GM03348 (cell line): Measurements from ENCODE around the gene PPM1H.

Source experiments
- DNase-seq: peaks from one replicate; pipeline ENCODE4 v3.0.0; 2012; ENCODE audit warnings: low spot score

PPM1H gene

DNA sequence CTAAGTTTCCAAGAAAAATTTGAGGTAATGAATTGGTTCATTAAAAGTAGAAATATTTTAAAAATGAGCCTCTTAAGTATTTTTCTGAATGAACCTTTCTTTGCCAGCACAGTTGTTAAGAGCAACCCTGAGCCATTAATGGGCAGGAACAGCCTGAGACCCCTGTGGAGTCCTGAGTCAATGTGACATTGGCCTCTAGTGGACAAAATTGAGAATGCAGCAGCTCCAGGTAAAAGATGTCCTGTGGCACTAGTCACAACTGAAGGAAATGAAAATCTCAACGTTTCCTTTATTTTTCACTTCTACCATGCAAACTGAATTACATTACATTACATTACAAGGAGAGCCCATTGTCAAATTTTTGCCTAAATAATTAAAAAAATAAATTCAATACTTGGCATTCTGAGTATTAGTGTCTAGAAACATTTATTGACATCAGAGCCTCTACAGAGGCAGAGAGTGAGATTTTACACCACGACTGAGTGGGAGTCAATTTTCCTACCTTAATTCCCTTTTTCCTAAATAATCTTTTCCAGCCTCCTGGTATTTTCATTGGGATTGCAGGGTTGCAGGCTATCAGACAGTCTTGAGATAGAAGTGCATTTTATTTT is 135.7 kb downstream of the PPM1H start:
- DNase-seq: peak; percentile 81

DNA sequence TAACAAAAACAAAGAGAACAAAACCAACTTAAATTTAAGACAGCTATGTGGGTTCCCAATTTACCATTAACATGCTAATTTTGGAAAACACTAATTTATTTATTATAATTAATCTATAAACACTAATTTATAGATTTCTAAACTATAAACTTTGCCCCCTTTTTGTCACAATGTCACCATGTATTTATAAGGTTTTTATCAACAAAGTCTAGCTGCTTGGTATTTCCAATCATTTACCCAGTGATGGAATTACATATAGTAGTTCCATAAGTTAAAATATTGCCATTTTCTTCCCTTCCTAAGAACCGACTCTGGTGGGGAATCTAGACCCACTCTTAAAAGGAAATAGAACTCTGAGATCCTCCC is 140.7 kb downstream of the PPM1H start:
- DNase-seq: no peak

DNA sequence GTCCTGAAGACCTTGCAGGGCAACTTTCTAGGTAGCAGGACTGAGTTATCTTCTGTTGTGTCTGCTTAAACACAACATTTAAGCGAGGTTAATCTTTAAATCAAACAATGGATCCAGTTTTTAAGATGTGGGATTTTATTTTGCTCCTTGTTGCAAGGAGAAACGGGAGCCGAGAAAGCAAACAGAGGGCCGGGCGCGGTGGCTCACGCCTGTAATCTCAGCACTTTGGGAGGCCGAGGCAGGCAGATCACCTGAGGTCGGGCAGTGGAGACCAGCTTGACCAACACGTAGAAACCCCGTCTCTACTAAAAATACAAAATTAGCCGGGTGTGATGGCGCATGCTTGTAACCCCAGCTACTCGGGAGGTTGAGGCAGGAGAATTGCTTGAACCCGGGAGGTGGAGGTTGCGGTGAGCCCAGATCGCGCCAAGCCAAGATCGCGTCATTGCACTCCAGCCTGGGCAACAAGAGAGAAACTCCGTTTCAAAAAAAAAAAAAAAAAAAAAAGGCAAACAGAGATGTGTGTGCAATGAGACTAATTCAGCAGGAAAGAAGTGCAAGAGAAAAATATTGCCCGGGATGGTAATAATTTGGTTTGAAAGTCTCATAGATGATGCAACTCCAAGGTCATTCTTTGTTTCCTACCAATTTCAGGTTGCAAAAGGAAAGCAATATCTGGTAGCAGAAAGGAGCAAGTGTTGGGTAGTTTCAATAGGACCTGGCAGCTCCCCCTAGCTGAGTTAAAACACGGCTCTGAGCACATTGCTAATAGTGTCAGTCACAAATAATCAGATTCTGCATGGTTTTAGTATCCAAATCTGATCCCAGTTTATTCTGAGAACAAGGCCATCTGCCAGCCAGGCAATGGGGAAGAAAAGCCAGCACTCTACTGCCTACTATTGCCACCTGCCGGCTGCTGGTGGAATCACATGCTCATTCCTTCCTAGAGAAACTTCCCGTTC is 141.4 kb downstream of the PPM1H start:
- peak; percentile 85 for DNase-seq

DNA sequence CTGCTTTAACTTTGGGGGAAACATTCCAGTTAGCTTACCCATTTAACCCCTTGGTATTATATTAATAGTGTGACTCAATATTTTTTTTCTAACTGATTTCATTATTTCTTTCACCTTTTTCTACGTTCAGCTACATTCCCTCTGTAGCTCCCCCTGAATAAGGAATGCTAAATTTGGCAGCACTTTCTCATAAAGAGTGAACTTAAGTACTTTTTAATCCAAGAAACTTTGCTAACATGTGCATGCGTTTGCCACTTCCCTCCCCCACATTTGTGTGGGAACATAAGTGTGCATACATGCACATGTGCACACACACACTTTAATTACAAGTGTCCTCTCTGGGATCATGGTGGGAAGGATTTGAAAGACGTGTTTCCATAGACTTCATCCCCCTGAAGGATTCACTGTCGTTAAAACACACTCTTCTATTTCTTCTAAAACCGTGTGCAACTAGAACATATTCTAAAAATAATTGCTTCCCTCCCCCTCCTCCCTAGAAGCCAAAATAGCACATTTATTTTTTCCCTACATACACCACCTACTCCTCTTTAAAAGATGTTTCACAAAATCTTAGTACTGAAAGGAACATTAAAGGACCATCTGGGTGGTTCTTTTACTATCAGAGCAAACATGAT is 142.6 kb downstream of the PPM1H start:
- DNase-seq: no peak

DNA sequence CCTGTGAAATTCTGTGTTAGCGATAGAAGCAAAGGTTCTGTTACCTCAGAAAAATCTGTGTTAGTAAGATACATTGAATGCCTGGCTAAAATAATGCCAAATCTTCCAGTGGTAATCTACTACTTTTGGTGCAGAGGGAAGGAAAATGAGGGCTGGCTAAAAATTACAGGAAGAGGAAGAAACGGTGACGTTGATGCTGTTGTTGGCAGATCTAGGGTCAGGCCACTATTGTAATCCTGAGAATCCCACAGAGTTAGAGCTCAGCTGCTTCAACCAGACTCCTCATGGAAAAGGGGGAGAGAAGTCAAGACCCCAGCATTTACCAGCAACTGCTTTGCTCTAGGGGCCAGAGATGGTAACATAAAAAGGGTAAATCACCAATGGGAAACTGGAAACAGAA is 145.1 kb downstream of the PPM1H start:
- no peak for DNase-seq

DNA sequence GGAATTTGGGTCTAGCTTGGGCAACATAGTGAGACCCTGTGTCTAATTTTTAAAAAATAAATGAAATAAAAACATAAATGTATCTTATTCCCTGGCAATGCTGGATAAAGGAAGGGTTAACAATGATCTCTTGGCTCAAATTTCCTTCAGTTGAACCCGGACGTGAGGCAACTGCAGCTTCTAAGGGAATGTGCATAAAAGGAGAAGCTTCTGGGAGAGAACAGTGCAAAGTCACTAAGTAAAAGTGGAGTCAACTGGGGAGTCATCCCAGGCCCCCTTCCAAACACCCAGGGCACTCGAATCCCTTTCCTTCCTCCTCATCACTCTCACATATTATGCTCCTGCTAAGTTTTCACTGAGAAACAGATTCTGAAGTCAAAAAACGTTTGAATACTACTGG is 147.3 kb downstream of the PPM1H start:
- no peak for DNase-seq

DNA sequence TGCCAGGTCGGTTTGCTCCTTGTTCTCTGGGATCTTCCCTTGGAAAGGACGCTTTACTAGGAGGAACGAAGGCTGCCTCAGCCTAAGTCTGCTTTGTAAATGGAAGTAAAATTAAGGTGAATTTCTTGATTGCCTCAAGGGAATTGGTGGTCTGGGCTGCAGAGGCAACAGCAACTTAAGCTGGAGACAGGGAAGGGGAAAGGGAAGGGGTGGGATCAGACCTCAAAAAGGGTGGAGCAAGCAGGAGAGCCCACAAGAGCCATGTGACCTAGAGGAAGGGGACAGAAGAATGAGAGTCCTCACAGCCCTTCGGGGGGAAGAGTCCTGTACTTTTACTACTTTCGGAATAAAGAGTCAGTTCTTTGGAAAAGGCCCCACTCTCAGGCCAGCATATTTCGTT is 147.9 kb downstream of the PPM1H start:
- no peak for DNase-seq

DNA sequence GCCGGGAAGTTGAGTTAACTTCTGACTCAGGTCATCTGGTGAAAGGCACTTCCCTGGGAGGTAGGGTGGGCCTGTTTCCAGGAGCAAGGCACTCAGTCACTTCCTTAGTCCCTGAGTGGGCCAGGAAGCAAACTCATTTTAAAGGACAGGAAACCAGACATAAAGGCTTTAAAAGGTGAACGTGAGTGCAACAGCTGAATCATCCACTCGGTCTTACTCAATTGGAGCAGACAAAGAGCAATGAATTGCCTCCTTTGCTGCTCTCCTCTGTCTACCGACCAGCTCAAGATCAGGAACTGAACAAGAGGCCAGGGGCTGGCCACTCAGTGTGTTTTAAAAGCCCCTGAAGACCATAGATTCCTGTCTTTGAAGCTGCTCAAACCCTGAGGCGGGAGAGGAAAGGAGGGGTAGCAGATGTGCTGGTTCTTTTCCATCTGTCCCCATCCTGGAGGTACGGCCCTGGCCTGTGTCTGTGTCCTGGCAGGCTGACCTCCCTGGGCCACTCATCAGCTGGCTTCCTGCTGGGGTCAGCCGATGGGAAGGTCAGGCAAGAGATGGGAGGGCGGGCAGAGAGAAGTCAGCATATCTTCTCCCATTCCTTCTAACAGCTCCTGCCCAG is 148.9 kb downstream of the PPM1H start:
- peak; percentile 77 for DNase-seq

DNA sequence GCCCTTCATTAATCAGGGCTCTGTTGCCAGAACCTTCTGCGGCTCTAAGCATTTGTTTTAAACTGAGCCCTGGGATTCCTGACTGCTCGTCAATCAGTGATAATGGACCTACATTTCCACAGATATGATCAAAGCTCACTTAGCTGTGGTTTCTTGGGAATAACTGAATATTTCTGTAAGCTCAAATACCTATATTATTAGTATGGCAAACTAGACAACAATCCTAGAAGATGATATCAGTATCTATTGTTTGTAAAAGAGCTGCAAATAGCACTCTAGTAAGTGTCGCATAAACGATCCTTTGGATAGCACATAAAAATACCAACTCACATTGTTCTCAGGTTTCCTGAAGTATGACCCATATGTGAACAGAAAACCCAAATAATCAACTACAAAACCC is 150.4 kb downstream of the PPM1H start:
- DNase-seq: no peak

DNA sequence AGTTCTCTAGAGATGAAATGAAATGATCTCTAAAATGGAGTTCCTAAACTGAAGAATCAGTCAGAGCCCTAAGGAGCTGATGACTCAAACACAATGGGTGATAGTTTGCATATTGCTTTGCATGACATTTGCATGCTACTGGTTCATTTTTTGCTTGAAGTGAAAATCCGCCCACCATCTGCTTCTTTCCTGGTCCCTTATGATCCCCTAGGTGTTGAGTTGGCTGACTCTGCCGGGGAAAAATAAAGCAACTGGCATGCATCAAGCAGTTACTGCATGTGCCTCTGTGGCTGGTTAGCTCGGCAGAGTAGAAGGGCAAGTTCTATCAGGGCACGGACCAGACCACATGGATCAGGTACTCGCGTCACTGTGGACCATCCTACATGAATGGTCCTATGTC is 151.1 kb downstream of the PPM1H start:
- DNase-seq: no peak

DNA sequence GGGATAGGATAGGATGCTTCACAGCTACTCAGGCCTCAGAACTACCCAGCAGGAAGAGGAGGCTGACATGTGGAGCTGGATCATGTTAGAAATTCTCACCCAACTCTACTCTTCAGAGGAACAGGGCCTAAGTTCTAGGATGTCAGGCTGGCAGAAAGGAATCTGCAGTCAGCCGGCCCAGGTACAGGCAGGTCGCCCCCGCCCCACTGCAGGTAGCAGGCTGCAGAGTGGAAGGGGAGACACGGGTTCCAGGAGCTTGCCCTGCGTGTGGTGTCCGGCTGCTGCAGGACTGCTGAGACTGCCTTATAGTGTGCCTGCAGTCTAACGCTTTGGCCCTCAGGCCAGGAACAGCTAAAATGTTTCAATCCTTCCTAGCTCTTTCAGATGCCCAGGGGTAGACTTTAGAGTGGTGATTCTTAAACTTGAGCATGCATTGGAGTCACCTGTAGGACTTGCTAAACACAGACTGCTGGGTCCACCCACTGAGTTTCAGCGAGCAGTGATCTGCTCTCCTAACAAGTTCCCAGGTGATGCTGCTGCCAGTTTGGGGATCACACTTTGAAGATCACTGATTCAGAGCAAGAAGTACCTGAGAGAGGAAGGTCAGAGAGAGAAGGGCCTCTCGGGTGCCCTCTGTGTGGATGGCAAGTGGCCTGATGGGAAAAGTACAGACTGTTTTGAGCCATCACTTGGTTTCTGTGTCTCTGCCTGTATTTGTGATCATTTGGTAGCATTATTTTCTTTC is 153.6 kb downstream of the PPM1H start:
- DNase-seq: no peak

DNA sequence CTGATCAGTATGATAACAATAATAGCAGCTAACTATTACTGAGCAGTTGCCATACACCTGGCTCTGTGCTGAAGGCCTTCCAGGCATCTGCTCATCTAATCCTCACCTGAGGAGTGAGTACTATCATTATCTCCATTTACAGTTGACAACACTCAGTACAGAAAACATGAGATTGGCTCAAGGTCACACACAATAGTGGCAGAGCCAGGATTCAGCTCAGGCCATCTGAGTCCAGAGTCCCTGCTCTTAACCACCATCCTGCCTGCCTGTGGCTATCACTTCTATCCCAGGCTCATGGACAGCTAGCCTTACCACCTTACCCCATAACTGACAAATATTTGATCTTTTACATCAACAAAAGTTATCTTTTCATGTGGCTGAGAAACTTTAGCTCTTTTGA is 155.5 kb downstream of the PPM1H start:
- no peak for DNase-seq

DNA sequence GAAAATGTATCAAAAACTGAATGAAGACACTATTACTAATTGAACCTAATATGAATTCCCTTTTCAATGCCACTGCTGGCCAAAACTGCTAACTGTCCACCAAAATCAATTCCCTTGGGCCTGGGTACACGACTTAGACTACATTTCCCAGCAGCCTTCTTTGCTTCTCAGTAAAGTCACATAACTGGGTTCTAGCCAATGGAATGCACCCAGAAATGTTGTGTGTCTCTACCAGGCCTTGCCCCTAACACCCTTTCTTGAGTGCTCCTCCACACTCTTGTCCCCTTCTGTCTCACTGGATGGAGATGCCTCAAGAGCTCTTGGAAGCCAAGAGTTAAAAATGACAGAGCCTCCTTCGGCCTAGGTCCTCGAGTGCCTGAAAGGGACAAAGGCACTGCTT is 156.8 kb downstream of the PPM1H start:
- DNase-seq: no peak

DNA sequence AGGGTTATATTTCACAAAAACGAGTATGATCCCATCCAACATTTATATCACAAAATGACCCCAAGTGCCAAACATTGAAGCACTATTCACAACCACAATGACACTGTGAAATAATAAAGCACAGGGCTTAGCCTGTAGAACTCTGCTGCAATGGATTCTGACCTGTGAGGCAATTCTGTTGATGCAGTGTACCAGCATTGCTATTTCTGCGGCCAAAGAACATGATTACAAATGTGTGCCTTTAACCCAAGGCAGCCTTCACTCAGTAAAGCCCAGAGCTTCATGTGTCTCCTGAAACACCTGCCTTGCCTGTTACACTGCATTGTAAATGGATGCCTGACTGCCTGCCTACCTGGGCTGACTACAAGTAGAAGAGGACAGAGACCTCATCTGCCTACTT is 158.0 kb downstream of the PPM1H start:
- no peak for DNase-seq

DNA sequence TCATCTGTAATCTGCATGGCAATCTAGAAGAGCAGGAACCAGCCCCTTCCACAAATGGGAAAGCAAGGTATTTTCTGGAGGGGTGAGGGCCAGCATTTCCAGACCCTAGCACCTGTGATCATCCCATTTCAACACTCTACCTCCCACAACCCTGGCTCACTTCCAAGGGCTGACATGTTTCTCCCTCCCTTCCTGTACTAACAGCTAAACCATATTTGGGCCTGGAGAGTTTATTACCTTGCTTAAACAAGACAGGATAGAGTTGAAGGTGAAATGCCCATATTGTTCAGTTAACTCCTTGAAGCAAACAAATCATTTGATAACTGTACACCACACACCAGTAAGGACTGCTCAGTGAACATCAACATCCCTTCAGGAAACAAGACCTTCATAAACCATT is 158.4 kb downstream of the PPM1H start:
- no peak for DNase-seq

DNA sequence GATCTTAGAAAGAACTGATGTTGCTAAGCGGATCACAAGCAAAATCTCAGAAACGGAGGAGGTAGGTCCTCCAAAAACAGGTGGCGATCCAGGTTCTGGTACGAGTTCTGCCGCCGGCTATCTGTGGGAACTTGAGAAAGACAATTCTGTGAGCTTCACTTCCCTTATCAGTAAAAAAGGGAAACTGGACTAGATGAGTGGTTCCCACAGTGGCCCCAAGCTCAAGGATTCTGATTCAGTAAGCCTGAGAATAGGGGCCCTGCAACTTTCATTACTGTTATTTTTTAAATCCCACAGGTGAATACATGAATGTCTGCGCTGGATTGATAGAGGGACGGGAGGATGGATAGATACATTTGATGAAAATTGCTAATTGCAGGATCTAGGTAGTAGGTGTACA is 160.2 kb downstream of the PPM1H start:
- no peak for DNase-seq

DNA sequence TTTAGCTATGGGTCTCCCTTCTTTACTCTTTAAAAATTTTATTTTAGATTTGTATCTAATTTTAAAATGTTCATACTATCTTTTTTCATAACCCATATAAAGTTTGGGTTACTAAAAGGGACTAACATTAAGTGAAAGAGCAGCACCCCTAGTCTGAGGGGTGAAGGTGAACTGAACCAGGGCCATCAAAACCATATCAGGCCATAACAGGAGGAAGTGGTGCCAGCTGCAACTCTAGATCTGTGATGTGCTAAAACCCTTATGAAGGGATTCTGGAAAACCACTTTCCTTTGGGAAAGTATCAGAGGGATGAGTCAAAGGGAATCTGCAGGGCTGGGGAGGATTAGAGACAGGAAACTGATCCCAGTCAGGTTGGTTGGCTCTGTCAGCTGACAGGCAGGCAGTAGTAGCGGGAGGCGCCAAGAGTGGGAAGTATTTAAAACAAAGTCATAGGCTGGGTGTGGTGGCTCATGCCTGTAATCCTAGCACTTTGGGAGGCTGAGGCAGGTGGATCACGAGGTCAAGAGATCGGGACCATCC is 162.5 kb downstream of the PPM1H start:
- DNase-seq: peak; percentile 24

DNA sequence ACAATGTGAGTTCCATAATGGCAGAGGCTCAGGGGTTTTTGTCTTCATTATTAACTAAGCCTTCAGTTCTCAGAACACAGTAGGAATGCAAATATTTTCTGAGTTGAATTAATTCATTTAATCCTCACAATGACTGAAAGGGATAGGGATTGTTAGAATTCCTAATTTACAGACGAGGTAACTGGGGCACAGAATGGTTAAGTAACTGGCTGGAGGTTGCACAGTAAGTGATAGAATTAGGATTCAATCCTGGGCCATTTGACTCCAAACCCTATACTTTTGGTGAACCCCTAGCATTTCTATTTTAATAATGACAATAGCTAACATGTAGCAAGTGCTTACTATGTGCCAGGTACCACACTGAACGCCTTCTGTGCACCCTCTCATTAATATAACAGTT is 163.1 kb downstream of the PPM1H start:
- no peak for DNase-seq

DNA sequence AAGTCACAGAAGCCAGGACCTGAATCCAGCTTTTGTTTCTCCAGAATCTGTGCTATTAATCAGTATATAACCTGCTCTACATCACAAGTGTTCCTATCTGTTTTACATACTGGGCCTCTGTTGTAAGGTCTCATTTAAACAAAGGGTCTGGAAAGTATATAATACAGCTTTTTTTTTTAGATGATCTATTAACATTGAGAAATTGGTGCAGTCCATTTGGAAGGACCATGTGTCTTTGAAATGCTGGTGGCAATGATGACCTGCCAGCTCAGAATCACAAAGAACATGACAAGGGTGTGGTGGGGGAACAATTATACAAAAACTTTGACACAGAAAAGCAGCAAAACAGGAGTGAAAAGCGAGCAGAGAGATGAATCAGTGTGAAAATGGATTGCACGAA is 164.6 kb downstream of the PPM1H start:
- DNase-seq: no peak

DNA sequence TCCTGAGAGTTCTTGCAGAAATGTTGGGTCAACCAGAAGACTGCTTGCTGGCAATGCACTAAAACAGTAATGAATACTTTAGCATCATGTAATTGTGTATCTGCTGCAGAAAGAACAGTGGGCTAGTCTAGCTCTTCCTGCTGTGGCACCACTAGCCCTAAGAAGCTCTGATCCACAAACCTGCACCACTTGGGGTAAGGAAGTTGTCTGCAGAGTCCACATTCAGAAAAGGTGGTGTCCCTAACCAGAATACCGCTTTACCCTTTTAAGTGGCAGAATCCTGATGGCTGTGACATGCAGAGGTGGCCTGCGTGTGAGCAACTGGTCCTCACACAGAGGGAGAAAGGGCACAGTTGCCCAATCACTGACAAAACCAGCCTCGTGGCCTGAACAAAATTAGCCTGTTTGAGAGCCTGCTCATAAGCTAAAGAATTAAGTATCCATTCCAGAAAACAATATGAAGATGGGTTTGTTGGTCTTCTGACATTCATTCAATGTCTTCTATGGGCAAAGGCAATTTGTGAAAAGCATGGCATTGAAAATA is 165.8 kb downstream of the PPM1H start:
- DNase-seq: no peak

DNA sequence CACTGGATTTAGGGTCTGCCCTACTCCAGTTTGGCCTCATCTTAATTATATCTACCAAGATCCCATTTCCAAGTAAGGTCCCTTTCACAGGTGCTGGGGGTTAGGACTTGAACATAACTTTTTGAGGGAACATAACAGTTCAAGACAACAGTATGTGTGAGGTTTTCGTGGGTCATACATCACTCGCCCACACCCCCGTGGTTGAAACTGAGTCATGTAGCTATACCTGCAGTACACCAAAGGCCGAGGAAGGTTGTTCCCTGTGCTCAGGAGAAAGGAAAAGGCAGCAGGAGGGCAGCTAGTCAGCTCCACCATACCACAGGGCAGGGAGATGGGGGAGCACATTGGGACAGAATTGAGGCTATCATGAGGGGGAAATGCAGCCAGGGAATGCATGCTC is 167.0 kb downstream of the PPM1H start:
- DNase-seq: no peak

DNA sequence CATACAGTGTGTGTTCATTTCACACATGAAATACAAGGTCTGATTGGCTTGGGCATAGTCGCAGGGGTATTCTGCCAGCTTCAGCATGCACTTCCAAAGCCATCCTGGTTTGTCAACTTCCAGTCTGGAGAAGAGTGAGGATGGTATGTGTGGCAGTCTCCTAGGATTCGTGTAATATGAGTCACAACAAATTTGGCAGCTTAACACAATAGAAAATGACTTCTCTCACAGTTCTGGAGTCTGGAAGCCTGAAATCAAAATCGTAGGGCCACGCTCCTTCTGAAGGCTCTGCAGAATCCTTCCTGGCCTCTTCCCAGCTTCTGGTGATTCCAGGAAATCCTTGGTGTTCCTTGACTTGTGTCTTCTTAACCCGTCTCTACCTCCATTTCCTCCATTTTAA is 167.5 kb downstream of the PPM1H start:
- peak; percentile 74 for DNase-seq
